KMS-11 (cell line): ENCODE data around the gene COL13A1.

Experiments
- H2AFZ ChIP-seq: fragments of 200-600 bp; sonication (generic); 2 replicates; pipeline ENCODE4 v1.6.1; 2016; ENCODE audit warnings: antibody characterized with exemption, mixed run types, low read depth
- H3K27ac ChIP-seq: fragments of 200-600 bp; sonication (generic); 2 replicates; pipeline ENCODE4 v1.6.1; 2016; ENCODE audit warnings: mild to moderate bottlenecking, mixed run types
- H3K27me3 ChIP-seq: fragments of 200-600 bp; sonication (generic); 2 replicates; pipeline ENCODE4 v1.6.1; 2017; ENCODE audit warnings: mild to moderate bottlenecking, low read depth, mixed run types, moderate library complexity; ENCODE audit not compliant: insufficient read depth
- H3K36me3 ChIP-seq: fragments of 200-600 bp; sonication (generic); 2 replicates; pipeline ENCODE4 v1.6.1; 2017; ENCODE audit warnings: mild to moderate bottlenecking, mixed run types; ENCODE audit not compliant: insufficient read depth
- H3K4me1 ChIP-seq: fragments of 200-600 bp; sonication (generic); 2 replicates; pipeline ENCODE4 v1.6.1; 2016; ENCODE audit warnings: mild to moderate bottlenecking, low read depth, mixed run types; ENCODE audit not compliant: poor library complexity, severe bottlenecking
- H3K4me2 ChIP-seq: fragments of 200-600 bp; sonication (generic); 2 replicates; pipeline ENCODE4 v1.7.0; 2016; ENCODE audit warnings: mild to moderate bottlenecking, mixed run types
- H3K4me3 ChIP-seq: fragments of 200-600 bp; sonication (generic); IDR thresholded peaks from 2 replicates; pipeline ENCODE4 v1.6.1; 2017; ENCODE audit warnings: low read depth, low read length, mixed read lengths; ENCODE audit not compliant: insufficient read depth
- H3K79me2 ChIP-seq: fragments of 200-600 bp; sonication (generic); 2 replicates; pipeline ENCODE4 v1.6.1; 2016; ENCODE audit warnings: low read depth, mixed run types; ENCODE audit not compliant: insufficient read depth
- H3K9ac ChIP-seq: fragments of 200-600 bp; sonication (generic); 2 replicates; pipeline ENCODE4 v1.6.1; 2016; ENCODE audit warnings: mild to moderate bottlenecking, mixed run types
- H4K20me1 ChIP-seq: fragments of 200-600 bp; sonication (generic); 2 replicates; pipeline ENCODE4 v1.6.1; 2016; ENCODE audit warnings: mild to moderate bottlenecking, mixed run types; ENCODE audit not compliant: insufficient read depth
- CTCF ChIP-seq: fragments of 200-600 bp; sonication (generic); conservative IDR thresholded peaks from 2 replicates; pipeline ENCODE4 v1.6.1; 2017; ENCODE audit warnings: low read depth, mild to moderate bottlenecking, antibody characterized with exemption, low read length, moderate library complexity, mixed read lengths

COL13A1 gene

GRCh38 chr10:69944761-69945160, 143.1 kb downstream of the COL13A1 start:
- no peak overlapping the region for H2AFZ ChIP-seq
- H3K9ac ChIP-seq = no peak overlapping the region
- no peak overlapping the region for H3K4me3 ChIP-seq
- no peak overlapping the region for H3K4me2 ChIP-seq
- H3K36me3 ChIP-seq = no peaks in the 10 kb centered on the region
- H4K20me1 ChIP-seq = no peaks in the 10 kb centered on the region
- peaks cover 47% of the 10 kb centered on the region; the same call in 1 of the 2 replicates for H3K27me3 ChIP-seq
- no peaks in the 10 kb centered on the region for H3K79me2 ChIP-seq
- no peak overlapping the region for H3K27ac ChIP-seq
- no peak for TF ChIP-seq CTCF
- H3K4me1 ChIP-seq = no peaks in the 10 kb centered on the region

GRCh38 chr10:69948261-69948660, 146.6 kb downstream of the COL13A1 start:
- no peak for TF ChIP-seq CTCF
- H3K36me3 ChIP-seq = no peaks in the 10 kb centered on the region
- H4K20me1 ChIP-seq = no peaks in the 10 kb centered on the region

GRCh38 chr10:69949770-69950169, 148.1 kb downstream of the COL13A1 start:
- Histone ChIP-seq H3K9ac (no peak overlapping the region), H3K36me3 (no peaks in the 10 kb centered on the region), H3K79me2 (no peaks in the 10 kb centered on the region), H2AFZ (no peak overlapping the region), H3K4me3 (no peak overlapping the region), H3K4me1 (no peaks in the 10 kb centered on the region), H3K27ac (no peak overlapping the region), H3K27me3 (peaks cover 11% of the 10 kb centered on the region; the same call in 1 of the 2 replicates), H4K20me1 (no peaks in the 10 kb centered on the region), H3K4me2 (no peak overlapping the region)
- TF ChIP-seq CTCF = no peak

More at GRCh38 chr10:69948261-69948660, 146.6 kb downstream of the COL13A1 start:
- Histone ChIP-seq H3K27ac (no peak overlapping the region), H3K4me1 (no peaks in the 10 kb centered on the region), H3K4me3 (no peak overlapping the region), H2AFZ (no peak overlapping the region), H3K4me2 (no peak overlapping the region), H3K9ac (no peak overlapping the region), H3K27me3 (peaks cover 17% of the 10 kb centered on the region; the same call in 1 of the 2 replicates), H3K79me2 (no peaks in the 10 kb centered on the region)

GRCh38 chr10:69951658-69952057, 150.0 kb downstream of the COL13A1 start:
- Histone ChIP-seq H3K9ac (no peak overlapping the region), H3K79me2 (no peaks in the 10 kb centered on the region), H4K20me1 (no peaks in the 10 kb centered on the region), H3K4me2 (no peak overlapping the region), H3K27me3 (peaks cover 8% of the 10 kb centered on the region; the same call in 1 of the 2 replicates), H3K36me3 (no peaks in the 10 kb centered on the region), H3K4me1 (no peaks in the 10 kb centered on the region), H3K4me3 (no peak overlapping the region), H3K27ac (no peak overlapping the region), H2AFZ (no peak overlapping the region)
- TF ChIP-seq CTCF = no peak
